ENCODE measurements around the gene COA4. TPM values are rescaled to one million over a fixed set of nuclear protein-coding genes. Genes with fewer than 3 reads are reported as not detected.

The COA4 gene
- total and polyA plus RNA-seq, 4 experiments from 2014 or later: 56.8 to 61.4 (median 58.2) TPM

Other genes starting within 250 kb of the COA4 start
- gene PLEKHB1, start 230.3 kb downstream of the COA4 start, total RNA-seq: 10 to 100 TPM; 53.8 to 63.2 TPM
- gene PLEKHB1, start 230.3 kb downstream of the COA4 start, polyA plus RNA-seq: 10 to 100 TPM; 78.4 to 79.1 TPM
- gene RAB6A, start 115.8 kb downstream of the COA4 start, total RNA-seq: 100 to 1,000 TPM; 102 to 118 TPM
- gene RAB6A, start 115.8 kb downstream of the COA4 start, polyA plus RNA-seq: 100 to 1,000 TPM; 122 to 129 TPM
- 10 to 100 TPM; 24.9 to 28.4 TPM for gene MRPL48, start 89.0 kb downstream of the COA4 start, total RNA-seq
- gene MRPL48, start 89.0 kb downstream of the COA4 start, polyA plus RNA-seq: 10 to 100 TPM; 73.7 to 85.1 TPM
- 10 to 100 TPM; 18.8 to 19.1 TPM for gene PAAF1, start 153 bp upstream of the COA4 start, total RNA-seq
- 10 to 100 TPM; 17.5 to 21.8 TPM for gene PAAF1, start 153 bp upstream of the COA4 start, polyA plus RNA-seq
- gene DNAJB13, start 74.2 kb upstream of the COA4 start, total RNA-seq: under 1 TPM; 0.23 to 0.30 TPM
- gene DNAJB13, start 74.2 kb upstream of the COA4 start, polyA plus RNA-seq: under 1 TPM in 1 of 2 donors, not detected in 1; 0.53 TPM
- 100 to 1,000 TPM; 325 to 336 TPM for gene UCP2, start 106.0 kb upstream of the COA4 start, total RNA-seq
- 1,000 to 10,000 TPM in 1 of 2 donors, 100 to 1,000 TPM in 1; 910 to 1,459 TPM for gene UCP2, start 106.0 kb upstream of the COA4 start, polyA plus RNA-seq
- 1 to 10 TPM; 4.8 to 6.3 TPM for gene UCP3, start 132.2 kb upstream of the COA4 start, total RNA-seq
- gene UCP3, start 132.2 kb upstream of the COA4 start, polyA plus RNA-seq: under 1 TPM; 0.54 to 0.66 TPM